Activated gamma-delta T cell treated with anti-CD3 and anti-CD28 coated beads, Interleukin-2, amount 50 U/mL, for 16 hours (primary cell): ENCODE measurements around the gene FANCC.
"Not testable (repeated sequence)": the region's sequence is repeated elsewhere in the genome, so short reads cannot be mapped to it uniquely, and the experiment has no call there.

Experiments
- DNase-seq: peaks from one replicate; pipeline ENCODE4 v3.0.0-alpha.2; 2020; ENCODE audit warnings: low read depth

FANCC gene

DNA sequence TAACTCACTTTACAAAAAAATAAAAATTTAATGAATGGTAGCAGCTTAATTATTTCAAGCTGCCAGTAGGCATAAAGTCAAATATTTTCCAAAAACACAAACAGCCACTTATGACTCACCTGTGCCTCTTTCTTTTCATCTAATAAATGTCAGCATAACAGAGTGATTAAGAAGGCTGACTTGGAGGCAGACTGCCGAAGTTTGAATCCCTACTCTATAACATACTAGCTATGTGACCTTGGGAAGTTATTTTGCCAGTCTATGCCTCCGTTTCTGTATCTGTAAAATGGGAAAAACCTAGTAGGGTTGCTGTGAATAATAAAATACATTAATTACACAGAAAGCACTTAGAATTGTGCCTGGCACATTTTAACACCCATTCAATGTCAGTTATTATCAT lies 33.8 kb downstream of the FANCC start:
- DNase-seq, result no peak

DNA sequence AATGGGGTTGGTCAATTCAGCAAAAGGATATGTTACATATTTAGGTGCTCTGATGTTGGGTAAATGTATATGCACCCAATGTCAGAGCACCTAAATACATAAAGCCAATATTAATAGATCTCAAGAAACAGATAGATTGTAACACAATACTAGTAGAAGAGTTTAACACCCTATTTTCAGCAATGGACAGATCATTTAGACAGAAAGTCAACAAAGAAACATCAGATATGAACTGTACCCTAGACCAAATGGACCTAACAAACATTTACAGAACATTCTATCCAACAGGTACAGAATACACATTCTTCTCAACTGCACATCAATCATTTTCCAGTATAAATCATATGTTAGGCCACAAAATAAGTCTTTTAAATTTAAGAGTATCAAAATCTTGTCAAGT lies 35.2 kb downstream of the FANCC start:
- no peak for DNase-seq

DNA sequence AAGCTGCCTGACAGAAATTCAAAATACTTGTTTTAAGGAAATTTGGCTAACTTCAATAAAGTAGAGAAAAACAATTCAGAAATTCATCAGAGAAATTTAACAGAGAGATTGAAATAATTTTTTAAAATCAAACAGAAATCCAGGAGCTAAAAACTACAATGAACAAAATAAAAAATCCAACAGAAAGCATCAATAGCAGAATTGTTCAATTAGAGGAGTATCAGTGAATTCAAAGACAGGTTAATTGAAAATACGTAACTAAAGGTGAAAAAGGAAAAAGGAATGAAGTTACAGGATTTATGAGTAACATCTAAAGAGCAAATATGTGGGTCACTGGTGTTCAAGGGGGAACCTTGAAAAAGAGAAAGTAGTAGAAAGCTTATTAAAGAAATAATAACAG lies 36.8 kb downstream of the FANCC start:
- DNase-seq, result no peak

DNA sequence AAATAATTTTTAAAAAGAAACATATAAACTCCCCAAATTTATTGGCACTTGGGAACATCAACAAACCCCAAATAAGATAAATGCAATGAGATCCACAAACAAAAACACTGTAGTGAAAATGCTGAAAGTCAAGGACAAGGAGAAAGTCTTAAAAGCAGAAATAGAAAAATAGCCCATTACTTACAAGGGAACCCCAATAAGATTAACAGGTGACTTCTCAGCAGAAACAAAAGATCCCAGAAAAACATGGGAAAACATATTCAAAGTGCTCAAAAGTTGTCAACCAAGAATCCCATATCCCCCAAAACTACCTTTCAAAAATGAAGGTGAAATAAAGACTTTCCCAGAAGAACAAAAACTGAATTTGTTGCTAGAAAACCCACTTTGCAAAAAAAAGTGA lies 40.0 kb downstream of the FANCC start:
- DNase-seq, result no peak

DNA sequence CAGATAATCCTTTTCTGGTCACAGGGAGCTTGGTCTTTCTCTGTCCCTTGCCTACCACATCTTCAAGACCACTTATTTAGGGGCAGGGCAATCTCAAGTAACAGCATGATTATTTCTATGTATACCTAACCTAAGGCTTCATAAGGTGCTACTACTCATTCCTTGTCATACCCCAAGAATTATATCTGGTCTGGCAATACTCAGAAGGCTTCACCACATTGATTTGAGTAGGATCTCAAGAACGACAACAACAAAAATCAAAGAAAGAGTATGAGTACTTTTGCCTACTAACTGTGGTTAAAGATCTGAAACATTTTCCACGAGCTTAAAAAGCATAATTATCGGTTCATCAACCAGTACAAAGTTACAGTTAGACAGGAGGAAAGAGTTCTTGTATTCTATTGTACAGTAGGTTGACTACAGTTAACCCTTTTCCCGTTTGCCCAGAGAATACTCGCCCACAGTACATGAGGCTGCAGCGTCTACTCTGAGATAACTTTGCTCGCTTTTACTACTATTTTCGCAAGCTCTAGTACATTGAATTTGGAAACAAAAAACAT lies 41.0 kb downstream of the FANCC start:
- no peak for DNase-seq

DNA sequence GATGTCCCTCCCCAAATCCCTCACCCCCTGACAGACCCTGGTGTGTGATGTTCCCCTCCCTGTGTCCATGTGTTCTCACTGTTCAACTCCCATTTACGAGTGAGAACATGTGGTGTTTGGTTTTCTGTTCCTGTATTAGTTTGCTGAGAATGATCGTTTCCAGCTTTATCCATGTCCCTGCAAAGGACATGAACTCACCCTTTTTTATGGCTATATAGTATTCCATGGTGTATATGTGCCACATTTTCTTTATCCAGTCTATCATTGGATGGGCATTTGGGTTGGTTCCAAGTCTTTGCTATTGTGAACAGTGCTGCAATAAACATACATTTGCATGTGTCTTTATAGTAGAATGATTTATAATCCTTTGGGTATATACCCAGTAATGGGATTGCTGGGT lies 43.3 kb downstream of the FANCC start:
- DNase-seq, result not testable (repeated sequence)

DNA sequence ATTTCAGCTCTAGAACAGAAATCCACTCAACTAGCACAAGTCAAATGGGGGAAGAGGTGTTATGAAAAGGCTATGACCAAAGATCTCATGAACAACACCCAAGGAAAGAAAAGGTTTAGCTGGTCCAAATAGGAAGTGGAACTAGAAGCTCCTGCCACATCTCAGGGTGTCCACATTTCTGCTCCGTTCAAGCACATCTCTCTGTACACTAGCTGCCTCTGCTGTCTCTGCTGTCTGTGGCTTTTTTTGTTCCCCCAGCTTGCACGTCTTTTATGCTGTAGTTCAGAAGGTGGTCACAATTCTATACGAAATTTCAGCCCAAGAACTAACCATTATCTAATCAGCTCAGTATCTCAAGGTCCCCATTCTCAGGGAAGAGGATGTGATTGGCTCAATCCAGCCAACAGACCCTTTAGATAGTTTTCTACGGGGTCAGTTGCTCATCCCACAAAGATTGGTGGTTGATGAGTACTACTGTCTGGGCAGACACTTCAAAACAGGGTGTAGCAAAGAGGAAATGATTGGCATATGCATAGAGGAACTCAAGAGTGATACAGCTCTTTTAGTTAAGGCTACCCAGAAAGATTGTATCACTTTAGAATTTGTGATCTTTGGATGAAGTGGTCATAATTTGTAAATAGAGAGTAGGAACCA lies 44.0 kb downstream of the FANCC start:
- DNase-seq, result no peak

DNA sequence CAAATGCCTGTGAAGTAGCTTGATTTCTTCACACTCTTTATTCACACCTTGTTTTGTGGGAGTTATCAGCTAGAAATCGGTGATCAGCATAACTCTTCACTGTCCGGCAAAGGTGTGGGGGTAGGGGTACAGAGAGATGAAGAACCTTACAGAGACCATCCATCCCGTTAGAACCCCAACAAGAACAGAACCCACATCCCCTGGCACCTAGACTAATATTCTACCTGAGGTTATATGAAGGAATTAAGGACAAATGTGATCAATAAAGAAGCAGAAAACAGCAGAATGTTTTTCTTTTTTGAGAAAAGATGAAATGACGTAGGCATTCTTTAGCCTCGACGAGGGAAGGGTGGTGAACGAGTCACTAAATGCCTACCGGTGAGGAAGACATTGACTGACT lies 44.7 kb downstream of the FANCC start:
- DNase-seq, result no peak

DNA sequence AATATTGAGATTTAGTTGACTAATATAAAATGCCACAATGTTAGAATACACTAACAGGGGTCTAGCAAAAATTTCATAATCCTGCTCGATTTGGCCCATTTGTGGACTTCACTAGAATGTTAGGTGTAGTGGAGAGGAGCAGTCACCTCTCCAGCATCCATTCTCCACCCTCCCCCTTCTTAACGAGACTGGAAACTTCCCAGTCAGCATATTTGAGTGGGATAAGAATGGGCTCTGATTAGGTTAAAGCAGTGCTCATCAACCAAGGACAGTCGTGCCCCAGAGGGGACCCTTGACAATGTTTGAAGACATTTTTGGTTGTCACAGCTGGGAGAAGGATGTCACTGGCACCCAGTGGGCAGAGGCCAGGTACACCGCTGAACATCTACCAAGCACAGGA lies 46.7 kb downstream of the FANCC start:
- no peak for DNase-seq

DNA sequence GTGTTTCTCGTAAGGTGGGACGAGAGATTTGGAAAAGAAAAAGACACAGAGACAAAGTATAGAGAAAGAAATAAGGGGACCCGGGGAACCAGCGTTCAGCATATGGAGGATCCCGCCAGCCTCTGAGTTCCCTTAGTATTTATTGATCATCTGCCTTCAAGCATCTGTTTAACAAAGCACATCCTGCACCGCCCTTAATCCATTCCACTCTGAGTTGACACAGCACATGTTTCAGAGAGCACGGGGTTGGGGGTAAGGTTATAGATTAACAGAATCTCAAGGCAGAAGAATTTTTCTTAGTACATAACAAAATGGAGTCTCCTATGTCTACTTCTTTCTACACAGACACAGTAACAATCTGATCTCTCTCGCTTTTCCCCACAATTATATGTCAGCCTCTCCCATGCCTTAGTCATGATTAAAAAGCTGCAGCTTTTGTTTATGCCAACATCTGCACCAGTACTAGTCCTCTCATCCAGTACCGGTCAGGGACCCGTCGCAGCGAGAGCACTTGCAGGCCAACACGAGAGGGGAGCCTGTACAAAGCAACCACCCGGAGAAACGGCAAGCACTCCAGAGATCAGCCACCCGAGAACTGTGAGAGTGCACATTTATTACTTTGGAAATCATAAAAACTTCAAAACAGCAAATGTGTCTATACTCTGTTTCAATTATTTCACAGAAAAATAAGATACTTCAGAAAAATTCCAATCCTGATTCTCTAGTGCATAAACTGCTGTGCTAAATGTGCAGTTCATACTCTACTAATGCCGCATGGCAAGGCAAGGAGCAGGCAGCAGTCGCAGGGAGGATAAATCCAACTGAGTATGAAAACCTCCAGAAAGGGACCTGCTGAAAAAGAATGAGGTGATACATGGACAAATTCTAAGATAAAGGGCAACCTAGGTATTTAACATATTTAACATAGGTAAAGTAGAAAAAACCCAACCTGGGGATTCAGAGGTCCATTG lies 47.4 kb downstream of the FANCC start:
- not testable (repeated sequence) for DNase-seq

DNA sequence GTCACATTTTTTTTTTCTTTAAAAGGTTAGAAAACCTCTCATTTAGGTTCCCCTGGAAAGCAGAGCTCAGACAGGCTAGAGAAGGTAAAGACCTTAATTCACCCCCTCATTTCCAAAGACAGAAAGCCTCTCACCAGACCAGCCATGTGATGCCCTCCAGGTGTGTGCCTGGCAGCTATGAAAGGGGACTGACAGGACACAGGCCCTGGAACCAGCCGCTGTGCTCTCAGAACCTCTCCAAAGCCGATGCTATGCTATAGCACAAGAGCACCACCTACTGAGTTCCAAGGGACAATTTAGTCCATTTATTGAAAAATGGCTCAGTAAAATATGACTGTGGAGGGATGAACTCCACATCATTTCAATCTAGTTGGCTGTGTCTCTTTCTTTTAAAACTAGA lies 48.8 kb downstream of the FANCC start:
- DNase-seq, result no peak

DNA sequence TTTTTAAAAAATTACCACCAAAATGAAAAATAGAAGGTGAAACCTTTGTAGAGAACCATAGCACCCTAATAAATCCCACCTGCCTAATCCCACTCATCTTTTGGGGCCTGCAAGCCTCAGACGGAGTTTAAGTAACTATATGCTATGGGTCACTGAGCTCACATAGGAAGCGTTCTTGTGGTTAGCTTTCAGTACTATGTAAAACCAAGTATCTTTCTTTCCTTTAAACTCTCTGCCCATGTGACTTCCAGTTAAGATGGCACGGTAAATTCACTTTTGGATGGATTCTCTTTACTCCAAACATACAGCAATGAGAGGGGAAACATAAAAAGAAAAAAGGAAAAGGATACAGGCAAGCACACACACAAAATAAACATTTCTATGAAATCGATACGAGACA lies 50.9 kb downstream of the FANCC start:
- DNase-seq, result no peak

DNA sequence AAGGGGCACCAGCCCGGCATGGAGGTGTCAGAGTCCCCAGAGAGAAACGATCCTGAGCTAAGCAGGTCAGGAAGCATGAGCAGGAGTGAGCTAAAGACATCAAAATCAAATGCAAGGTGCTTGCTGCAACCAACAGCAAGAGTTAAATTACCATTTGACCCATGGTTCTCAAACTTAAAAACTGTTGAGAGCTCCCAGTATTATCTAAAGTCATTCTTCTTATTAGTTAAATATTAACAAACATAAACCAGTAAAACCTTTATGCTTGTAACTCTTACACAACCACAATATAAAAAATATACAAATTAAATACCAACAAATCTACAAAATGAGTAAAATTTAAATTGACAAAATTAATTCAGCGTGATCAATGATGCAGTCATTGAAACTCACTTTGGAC lies 51.5 kb downstream of the FANCC start:
- DNase-seq, result no peak

DNA sequence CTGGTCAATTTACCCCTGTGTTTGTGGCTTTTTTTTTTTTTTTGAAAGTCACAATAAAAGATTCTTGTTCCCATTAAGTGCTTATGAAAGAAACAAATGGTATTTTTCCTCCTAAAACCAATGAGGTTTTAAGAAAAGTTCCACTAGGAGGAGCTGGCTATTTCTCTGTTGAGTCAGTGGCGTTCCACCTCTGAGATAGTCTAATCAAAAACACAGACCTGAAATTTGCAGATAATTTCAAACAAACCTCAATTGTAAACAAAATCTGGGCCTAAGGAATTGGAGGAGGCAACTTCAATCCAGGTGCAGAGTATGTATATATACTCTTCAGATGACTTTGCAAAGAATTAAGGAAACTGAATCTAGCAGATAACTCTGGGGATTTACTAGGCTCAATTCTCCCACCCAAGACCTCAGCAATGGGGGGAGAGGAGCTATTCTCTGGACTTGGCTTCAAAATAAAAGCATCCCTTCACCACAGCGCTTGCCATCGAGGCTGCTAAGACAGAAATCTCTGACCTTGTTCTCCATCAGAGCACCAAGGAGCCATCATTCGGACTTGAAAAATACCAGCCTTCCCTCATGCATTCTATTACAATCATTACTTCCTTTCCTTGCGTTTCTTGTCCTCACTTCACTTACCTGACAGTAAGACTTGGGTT lies 52.4 kb downstream of the FANCC start:
- no peak for DNase-seq

DNA sequence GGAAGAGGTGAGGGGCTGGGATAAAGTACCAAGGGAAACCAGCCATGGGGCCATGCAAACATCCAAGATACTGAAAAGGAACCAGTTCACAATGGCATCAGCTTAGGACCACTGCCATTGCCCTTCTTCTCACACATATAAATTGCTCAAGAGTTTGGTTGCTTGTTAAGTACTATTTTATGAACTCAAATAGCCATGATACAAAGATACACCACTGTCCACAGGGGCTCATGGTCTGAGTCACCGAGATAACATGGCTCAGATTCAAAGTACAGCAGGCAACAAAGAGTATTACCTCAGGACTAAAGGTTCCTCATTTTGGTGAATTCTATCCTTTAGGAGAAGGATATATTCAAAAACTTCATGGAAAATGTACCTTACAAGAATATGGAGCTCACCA lies 55.6 kb downstream of the FANCC start:
- no peak for DNase-seq

DNA sequence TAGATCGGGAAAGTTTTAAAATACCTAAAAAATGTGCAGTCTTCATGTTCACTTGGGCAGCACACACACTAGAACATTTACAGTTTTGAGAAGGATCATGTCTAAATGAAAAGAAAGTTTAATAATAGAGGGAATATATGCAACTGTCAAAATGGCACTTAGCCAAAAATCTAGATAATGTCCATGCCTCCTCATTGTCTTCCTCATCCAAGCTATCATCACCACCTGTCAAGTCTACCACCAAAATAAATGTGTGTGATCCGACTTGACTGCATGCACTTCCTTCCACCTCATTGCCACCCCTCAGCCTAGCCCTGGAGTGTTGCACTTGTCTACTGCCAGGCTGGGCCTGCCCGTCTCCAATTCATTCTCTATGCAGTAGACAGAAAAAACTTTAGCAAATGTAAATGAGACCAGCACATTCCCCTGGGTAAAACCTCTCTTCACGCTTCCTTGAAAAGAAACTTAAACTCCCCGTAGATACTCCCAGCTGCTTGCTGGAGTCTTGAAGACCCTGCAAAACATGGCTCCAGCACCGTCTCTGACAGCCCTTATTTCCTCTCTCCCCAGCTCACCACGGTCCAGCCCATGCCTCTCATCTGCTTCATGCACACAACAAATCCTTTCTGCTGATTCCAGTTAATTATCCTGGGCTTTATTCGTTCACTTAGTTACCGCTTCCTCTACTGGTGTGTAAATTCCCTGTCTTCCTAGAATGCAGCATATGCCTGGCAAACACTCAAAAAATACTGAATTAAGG lies 66.9 kb downstream of the FANCC start:
- no peak for DNase-seq

DNA sequence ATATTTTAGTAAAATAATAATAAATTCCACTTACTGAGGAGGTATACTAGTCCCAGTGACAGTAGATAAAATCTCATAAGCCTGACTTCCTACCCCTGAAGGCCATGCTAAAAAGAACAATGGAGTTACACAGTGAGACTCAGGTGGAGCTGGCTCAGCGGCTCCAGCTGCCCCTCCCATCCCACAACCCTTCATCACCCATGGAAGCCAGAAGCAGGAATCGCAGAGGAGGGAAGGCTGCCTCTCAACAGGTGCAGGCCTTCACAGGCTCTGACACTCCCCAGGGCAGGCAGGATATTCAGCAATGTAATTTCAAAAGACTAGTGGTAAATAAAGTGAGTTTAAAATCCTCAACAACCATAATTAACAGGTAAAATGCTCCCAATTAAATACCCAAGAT lies 67.5 kb downstream of the FANCC start:
- no peak for DNase-seq

DNA sequence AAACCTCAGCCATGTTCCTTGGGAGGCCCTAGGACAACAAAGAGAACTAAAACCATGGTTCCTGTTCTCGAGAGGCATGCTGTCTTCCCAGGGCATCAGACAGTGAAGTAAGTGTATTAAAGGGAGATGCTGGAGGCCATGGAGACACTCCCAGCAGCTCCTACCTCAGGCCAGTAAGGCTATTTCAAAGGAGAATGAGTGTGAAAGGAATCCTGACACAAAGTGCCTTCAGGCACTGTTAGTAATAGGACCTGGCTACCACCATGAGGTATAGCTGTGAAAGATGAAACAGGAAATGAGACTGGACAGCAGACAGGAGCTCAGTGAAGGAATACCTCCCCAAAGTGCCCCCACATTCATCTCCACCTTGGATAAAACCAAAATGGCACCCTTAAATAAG lies 71.0 kb downstream of the FANCC start:
- no peak for DNase-seq

DNA sequence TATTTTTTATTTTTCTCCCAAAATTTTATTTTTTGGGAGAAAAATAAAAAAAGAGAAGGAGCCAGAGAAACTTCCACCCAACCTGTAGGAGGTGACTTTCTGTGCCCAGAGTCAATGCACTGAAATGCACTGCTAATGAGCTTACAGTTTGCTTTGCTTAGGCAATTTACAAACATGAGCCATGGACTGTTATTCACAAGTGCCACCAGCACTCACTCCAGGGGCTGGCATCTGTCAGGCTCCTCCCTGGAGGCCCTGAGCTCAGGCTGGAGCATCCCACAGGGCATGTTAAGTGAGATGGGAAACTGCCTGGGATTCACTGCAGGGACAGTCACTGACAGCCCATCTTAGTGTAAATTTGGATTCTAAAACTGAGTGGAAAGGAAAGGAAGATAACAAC lies 74.9 kb downstream of the FANCC start:
- DNase-seq, result no peak

DNA sequence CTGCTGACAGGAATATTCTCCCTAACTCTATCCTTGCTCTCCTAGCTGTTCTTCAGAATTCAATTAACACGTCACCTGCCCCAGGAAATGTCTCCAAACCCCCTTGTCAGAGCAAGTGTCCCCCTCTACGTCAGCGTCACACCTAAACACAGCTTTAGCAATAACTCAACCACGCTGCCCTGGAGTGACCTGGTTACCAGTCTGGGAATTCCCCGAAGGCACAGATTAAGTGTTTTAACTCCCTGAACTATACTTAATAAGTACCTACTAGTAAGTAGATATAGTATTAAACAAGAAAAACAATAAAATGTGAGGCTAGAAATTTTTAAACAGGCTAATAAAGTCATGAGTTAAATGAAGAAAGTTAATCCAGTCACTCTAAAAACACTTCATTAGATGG lies 78.4 kb downstream of the FANCC start:
- no peak for DNase-seq

DNA sequence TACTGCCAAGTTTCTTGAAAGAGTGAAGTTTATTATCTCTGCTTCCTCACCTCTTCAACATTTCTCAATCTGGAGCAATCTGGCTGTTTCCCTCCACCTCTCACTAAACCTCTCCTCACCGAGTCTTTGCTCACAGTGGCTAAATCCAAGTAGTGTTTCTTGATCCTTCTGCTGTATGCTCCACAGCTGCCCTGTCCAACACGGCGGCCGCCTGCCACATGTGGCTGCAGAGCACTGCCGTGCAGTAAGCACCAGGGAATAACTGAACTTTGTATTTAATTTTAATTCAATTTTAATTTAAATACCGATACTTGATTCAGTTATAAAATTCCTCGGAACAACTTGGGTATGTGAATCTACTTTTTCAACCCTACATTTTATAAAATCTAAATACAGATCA lies 80.2 kb downstream of the FANCC start:
- DNase-seq, result no peak

DNA sequence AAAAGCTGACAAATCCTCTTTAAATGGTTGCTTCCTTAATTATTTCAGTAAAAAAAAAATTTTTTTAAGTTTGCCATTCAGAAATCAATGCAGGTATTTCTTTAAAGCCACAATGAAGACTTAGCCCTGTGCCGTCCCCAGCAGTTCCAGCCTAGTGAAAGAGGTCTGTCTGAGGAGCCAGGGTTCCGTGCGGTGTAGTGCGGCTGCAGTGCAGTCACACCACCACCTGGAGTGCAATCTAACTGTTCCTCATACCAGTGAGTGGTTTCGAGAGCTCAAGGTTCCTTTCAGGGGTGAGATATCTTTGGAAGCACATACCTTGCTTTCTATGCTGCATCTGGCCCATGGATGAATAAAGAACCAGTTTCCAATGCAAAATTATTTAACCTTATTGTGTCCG lies 87.5 kb downstream of the FANCC start:
- DNase-seq, result no peak
